CD4-positive, alpha-beta T cell treated with Interferon alpha-2 for 1 hour (primary cell): Measurements from ENCODE around the gene CDKAL1.
"Not testable (repeated sequence)": the region's sequence is repeated elsewhere in the genome, so short reads cannot be mapped to it uniquely, and the experiment has no call there.

Experiments
- DNase-seq, 2 donors: peaks; one replicate each; pipeline ENCODE4 v3.0.0-alpha.2; 2020 to 2022

Gene CDKAL1

GRCh38 chr6:21230536-21230935, 696.3 kb downstream of the CDKAL1 start:
- no peak for DNase-seq

GRCh38 chr6:21235162-21235561, 700.9 kb downstream of the CDKAL1 start:
- DNase-seq, result no peak

- no peak for DNase-seq
These were observed 704.0 kb downstream of the CDKAL1 start for GRCh38 chr6:21238208-21238607.

- no peak for DNase-seq
These were observed 706.5 kb downstream of the CDKAL1 start for GRCh38 chr6:21240709-21241108.

- DNase-seq, result no peak
These were observed 707.2 kb downstream of the CDKAL1 start for GRCh38 chr6:21241231-21242130.

- DNase-seq, result no peak
These were observed 710.7 kb downstream of the CDKAL1 start for GRCh38 chr6:21244897-21245470.

GRCh38 chr6:21245488-21245887, 711.2 kb downstream of the CDKAL1 start:
- no peak for DNase-seq

- DNase-seq, result no peak
These were observed 711.8 kb downstream of the CDKAL1 start for GRCh38 chr6:21246075-21246474.

GRCh38 chr6:21254460-21254859, 720.2 kb downstream of the CDKAL1 start:
- DNase-seq, result not testable (repeated sequence)

GRCh38 chr6:21256197-21256596, 721.9 kb downstream of the CDKAL1 start:
- no peak for DNase-seq

GRCh38 chr6:21257125-21257524, 722.9 kb downstream of the CDKAL1 start:
- DNase-seq, result no peak

- no peak for DNase-seq
These were observed 724.4 kb downstream of the CDKAL1 start for GRCh38 chr6:21258665-21259064.

- DNase-seq, result no peak
These were observed 725.4 kb downstream of the CDKAL1 start for GRCh38 chr6:21259660-21260059.

GRCh38 chr6:21262504-21262903, 728.2 kb downstream of the CDKAL1 start:
- no peak for DNase-seq

GRCh38 chr6:21263531-21264287, 729.5 kb downstream of the CDKAL1 start:
- DNase-seq, result no peak

GRCh38 chr6:21264288-21265033, 730.2 kb downstream of the CDKAL1 start:
- no peak for DNase-seq

- DNase-seq, result no peak
These were observed 730.9 kb downstream of the CDKAL1 start for GRCh38 chr6:21265034-21265729.

- DNase-seq, result no peak
These were observed 731.4 kb downstream of the CDKAL1 start for GRCh38 chr6:21265730-21266044.

GRCh38 chr6:21270636-21271201, 736.5 kb downstream of the CDKAL1 start:
- DNase-seq, result no peak

GRCh38 chr6:21271428-21272155, 737.3 kb downstream of the CDKAL1 start:
- no peak for DNase-seq

- DNase-seq, result no peak
These were observed 739.2 kb downstream of the CDKAL1 start for GRCh38 chr6:21273451-21273850.
